Measurements from ENCODE around the gene FXYD2. TPM values are rescaled to one million over a fixed set of nuclear protein-coding genes. Genes with fewer than 3 reads are reported as not detected.

Gene FXYD2
- total and polyA plus RNA-seq, 2 of the 4 experiments (the other 2 are of a cell fraction): 0.09 TPM; not detected in 1

- Histone ChIP-seq H2BK120ac (ENCODE audit: low read depth, low read length) (no peak overlapping the region), H3K56ac (ENCODE audit: extremely low read depth, insufficient read depth, low read length) (no peak overlapping the region), H3K23ac (ENCODE audit: low read depth, low read length) (no peak overlapping the region), H2BK5ac (ENCODE audit: low read depth, low read length, poor library complexity, severe bottlenecking) (no peak overlapping the region), H3K27me3 (ENCODE audit: control insufficient read depth, insufficient read depth, low read length) (peaks cover 57% of the 10 kb centered on the region), H3K27ac (ENCODE audit: insufficient read depth, low read length) (no peak overlapping the region), H2AK5ac (ENCODE audit: low read depth, low read length) (no peak overlapping the region), H4K91ac (ENCODE audit: insufficient read depth, low read depth, low read length) (no peak overlapping the region), H4K8ac (ENCODE audit: low read depth in 2 of 2, low read length in 2 of 2) (no peak overlapping the region), H3K79me1 (ENCODE audit: low read depth in 1 of 2, low read length in 2 of 2) (no peaks in the 10 kb centered on the region), H4K5ac (ENCODE audit: low read depth, low read length) (no peak overlapping the region), H3K4me1 (ENCODE audit: control insufficient read depth, insufficient read depth, low read length) (no peaks in the 10 kb centered on the region), H2AK9ac (replicated peaks; ENCODE audit: low read depth, low read length, poor library complexity) (no peak overlapping the region), H2BK15ac (ENCODE audit: low read depth, low read length) (no peak overlapping the region), H2AFZ (replicated peaks; ENCODE audit: low read length, poor library complexity) (no peak overlapping the region), H2BK20ac (ENCODE audit: low read depth, low read length) (no peak overlapping the region), H3K18ac (ENCODE audit: low read depth, low read length) (no peak overlapping the region), H3K9me1 (ENCODE audit: insufficient read depth, low read length) (no peaks in the 10 kb centered on the region), H3K36me3 (ENCODE audit: control insufficient read depth, insufficient read depth, low read length) (no peaks in the 10 kb centered on the region), H3K4me2 (ENCODE audit: low read depth, low read length) (no peak overlapping the region), H3K4ac (ENCODE audit: low read depth, low read length) (no peak overlapping the region), H4K20me1 (ENCODE audit: insufficient read depth, low read length) (no peaks in the 10 kb centered on the region), H3K9ac (ENCODE audit: low read depth, low read length) (no peak overlapping the region), H3K14ac (replicated peaks; ENCODE audit: low read depth, low read length) (no peak overlapping the region), H3K4me3 (ENCODE audit: insufficient read depth, low read depth, low read length) (no peak overlapping the region), H3K9me3 (ENCODE audit: control insufficient read depth, insufficient read depth, low read length) (no peaks in the 10 kb centered on the region)
- no peak for TF ChIP-seq NFE2L2 (IDR thresholded peaks at IDR 0.05; ENCODE audit: low read depth, low read length)
- TF ChIP-seq SMC3 (IDR thresholded peaks at IDR 0.05; ENCODE audit: low read depth, low read length): no peak
- TF ChIP-seq RCOR1 (IDR thresholded peaks at IDR 0.05; ENCODE audit: insufficient replicate concordance, low read length): no peak
- TF ChIP-seq RFX5 (IDR thresholded peaks at IDR 0.05; ENCODE audit: low read depth, low read length): no peak
- no peak for TF ChIP-seq POLR2A (IDR thresholded peaks at IDR 0.05; ENCODE audit: low read depth, low read length)
- TF ChIP-seq FOS (IDR thresholded peaks at IDR 0.05; ENCODE audit: low read depth, low read length): no peak
- no peak for TF ChIP-seq BHLHE40 (IDR thresholded peaks at IDR 0.05; ENCODE audit: low read depth, low read length)
- TF ChIP-seq ELK1 (IDR thresholded peaks at IDR 0.05; ENCODE audit: borderline replicate concordance, low read depth, low read length): no peak
- TF ChIP-seq CTCF (conservative IDR thresholded peaks at IDR 0.05; ENCODE audit: low read depth, low read length): no peak
- TF ChIP-seq MAFK (IDR thresholded peaks at IDR 0.05; ENCODE audit: low read depth, low read length): no peak
- TF ChIP-seq MAZ (IDR thresholded peaks at IDR 0.05; ENCODE audit: borderline replicate concordance, low read depth, low read length): no peak
- no peak for TF ChIP-seq CEBPB (IDR thresholded peaks at IDR 0.05; ENCODE audit: low read depth, low read length)
- TF ChIP-seq CHD1 (IDR thresholded peaks at IDR 0.05; ENCODE audit: low read depth, low read length): no peak
- TF ChIP-seq RAD21 (IDR thresholded peaks at IDR 0.05; ENCODE audit: low read length): no peak
- TF ChIP-seq MXI1 (IDR thresholded peaks at IDR 0.05; ENCODE audit: borderline replicate concordance, low read depth, low read length): no peak
- TF ChIP-seq USF2 (IDR thresholded peaks at IDR 0.05; ENCODE audit: low read depth, low read length): no peak
- intact Hi-C loops (cut with micrococcal nuclease) (no loop called here), dilution Hi-C loops (cut with HindIII; ENCODE audit: low sequenced_read_pairs, unreplicated experiment) (no loop called here), in situ Hi-C loops (cut with MboI; ENCODE audit: low sequenced_read_pairs) (no loop called here)
- 2% methylated on average over 11 of the region's 35 CpGs; no CpG with 5 or more reads in 1 of the 2 experiments for WGBS, 2 experiments (ENCODE audit: extremely low coverage in 2 of 2, insufficient read length in 1 of 2)
- CTCF ChIA-PET: no interaction called here
- DNase-seq: no peak
- BruUV-seq (replicated peaks): no TSS peak
- no peak for ATAC-seq (ENCODE audit: low read depth)
- POLR2A ChIA-PET (ENCODE audit: unreplicated experiment): no interaction called here
Observed at GRCh38 chr11:117796456-117796871, 28.1 kb downstream of the FXYD2 start.

Measured in IMR-90 (cell line).